NB4 (cell line): ENCODE results near the gene C6orf47.

ENCODE experiments used
- DNase-seq: peaks from one replicate; pipeline ENCODE4 v3.0.0; 2010; ENCODE audit warnings: low read depth
- H3K4me3 ChIP-seq: one replicate; pipeline ENCODE4 v1.5.1; 2011; ENCODE audit warnings: mild to moderate bottlenecking, low read depth, low read length, moderate library complexity
- MAX ChIP-seq: IDR thresholded peaks from 2 replicates; pipeline ENCODE4 v1.6.1; 2011; ENCODE audit warnings: low read depth, low read length
- MYC ChIP-seq: IDR thresholded peaks from 2 replicates; pipeline ENCODE4 v1.6.1; 2011; ENCODE audit warnings: low read depth, low read length
- POLR2A ChIP-seq: IDR thresholded peaks from 2 replicates; pipeline ENCODE4 v1.6.1; 2011; ENCODE audit warnings: mild to moderate bottlenecking; ENCODE audit not compliant: insufficient read length; ENCODE audit errors: extremely low read depth
- TF ChIP-seq, protein P1 (sequence below): IDR thresholded peaks from one replicate; pipeline ENCODE4 v1.5.1; 2012; ENCODE audit warnings: low read depth, low read length

The C6orf47 gene

GRCh38 chr6:31642798-31643570 is 17.6 kb downstream of the C6orf47 start:
- TF ChIP-seq POLR2A, result no peak
- TF ChIP-seq, protein P1, sequence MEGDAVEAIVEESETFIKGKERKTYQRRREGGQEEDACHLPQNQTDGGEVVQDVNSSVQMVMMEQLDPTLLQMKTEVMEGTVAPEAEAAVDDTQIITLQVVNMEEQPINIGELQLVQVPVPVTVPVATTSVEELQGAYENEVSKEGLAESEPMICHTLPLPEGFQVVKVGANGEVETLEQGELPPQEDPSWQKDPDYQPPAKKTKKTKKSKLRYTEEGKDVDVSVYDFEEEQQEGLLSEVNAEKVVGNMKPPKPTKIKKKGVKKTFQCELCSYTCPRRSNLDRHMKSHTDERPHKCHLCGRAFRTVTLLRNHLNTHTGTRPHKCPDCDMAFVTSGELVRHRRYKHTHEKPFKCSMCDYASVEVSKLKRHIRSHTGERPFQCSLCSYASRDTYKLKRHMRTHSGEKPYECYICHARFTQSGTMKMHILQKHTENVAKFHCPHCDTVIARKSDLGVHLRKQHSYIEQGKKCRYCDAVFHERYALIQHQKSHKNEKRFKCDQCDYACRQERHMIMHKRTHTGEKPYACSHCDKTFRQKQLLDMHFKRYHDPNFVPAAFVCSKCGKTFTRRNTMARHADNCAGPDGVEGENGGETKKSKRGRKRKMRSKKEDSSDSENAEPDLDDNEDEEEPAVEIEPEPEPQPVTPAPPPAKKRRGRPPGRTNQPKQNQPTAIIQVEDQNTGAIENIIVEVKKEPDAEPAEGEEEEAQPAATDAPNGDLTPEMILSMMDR, result no peak
- TF ChIP-seq MYC, result no peak
- no peak for TF ChIP-seq MAX
- no peak overlapping the region for H3K4me3 ChIP-seq
- no peak for DNase-seq

DNA sequence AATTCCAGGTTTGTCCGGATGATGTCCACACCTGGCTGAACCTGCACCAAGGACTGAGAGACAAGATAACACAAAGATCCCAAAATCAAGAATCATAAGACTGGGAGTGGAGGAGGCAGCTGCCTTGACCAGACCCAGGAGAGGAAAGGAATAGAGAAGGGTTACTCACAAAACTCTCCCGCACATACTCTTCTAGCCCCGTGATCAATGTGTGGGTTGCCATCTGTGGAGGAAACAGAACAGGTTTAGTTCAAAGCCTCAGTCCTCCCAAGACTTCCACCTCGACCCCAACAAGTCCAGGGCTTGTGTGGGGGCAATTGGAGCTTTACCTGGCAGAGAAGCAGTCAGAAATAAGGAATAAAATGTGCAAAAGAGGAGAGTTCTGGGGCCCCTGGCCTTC is 19.2 kb downstream of the C6orf47 start:
- H3K4me3 ChIP-seq, result no peak overlapping the region
- no peak for DNase-seq
- TF ChIP-seq POLR2A (no peak), MYC (no peak), MAX (no peak)
- TF ChIP-seq, protein P1, result no peak

DNA sequence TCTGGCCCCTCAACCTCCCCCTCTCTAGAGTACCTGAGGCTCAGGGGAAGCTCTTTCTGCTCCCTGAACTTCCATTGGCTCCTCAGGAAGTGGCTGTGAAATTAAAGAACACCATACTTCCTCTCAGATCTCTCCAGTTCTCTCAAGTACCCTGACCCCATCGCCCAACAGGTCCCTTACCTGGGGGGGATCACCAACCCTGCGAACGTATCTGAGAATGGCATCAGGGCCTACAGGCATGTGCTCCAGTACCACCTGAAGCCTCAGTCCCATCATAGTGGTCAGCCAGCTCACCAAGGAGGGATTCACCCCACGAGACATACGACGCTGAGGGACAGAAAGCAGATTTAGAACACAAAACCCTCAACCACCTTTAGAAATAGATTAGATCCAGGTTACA is 20.0 kb downstream of the C6orf47 start:
- no peak overlapping the region for H3K4me3 ChIP-seq
- TF ChIP-seq MAX (no peak), POLR2A (no peak), MYC (no peak)
- TF ChIP-seq, protein P1, result no peak
- no peak for DNase-seq

DNA sequence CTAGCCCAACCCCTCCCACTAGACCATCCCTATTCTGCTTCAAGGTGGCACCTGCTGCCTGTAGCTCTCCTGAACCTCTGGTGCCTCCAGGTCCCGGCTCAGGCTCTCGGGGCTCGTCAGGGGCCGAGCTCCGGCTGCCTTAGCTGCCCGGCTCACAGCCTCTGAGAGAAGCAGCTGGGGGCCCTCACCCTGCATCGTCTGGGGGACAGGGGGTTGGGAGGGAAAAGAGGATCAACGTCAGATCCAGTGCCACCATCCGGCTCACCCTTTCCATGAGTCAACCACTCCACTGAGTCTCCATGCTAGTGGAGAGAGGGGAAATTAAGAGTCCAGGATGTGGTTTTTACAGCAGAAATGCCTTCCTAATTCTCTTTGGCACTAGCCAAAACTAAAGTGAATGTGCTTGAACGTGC is 21.1 kb downstream of the C6orf47 start:
- DNase-seq, result peak; percentile 39
- H3K4me3 ChIP-seq, result no peak overlapping the region
- TF ChIP-seq, protein P1, result no peak
- TF ChIP-seq POLR2A (no peak), MAX (no peak), MYC (no peak)

DNA sequence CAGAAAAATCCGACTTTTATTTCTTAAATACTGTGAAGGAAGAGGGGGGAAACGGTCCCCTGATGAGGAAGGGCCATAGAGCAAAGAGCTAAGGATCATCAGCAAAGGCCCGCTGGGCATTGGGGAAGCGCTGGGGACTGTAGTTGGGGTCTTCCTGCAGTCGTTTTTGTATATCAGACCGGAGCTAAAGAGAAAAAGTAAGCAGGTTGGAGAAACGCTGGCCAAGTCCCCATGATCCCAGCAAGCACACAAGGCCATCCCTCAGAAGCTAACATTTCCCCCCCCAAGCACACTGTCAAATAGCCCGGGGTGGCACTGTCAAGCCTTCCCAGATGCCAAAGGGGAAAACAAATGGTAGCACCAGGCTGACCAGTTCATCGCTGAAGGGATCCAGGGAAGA is 21.5 kb downstream of the C6orf47 start:
- TF ChIP-seq, protein P1, result no peak
- TF ChIP-seq POLR2A (no peak), MAX (no peak), MYC (no peak)
- no peak for DNase-seq
- no peak overlapping the region for H3K4me3 ChIP-seq
